ENCODE results near the gene EFS.

DNA sequence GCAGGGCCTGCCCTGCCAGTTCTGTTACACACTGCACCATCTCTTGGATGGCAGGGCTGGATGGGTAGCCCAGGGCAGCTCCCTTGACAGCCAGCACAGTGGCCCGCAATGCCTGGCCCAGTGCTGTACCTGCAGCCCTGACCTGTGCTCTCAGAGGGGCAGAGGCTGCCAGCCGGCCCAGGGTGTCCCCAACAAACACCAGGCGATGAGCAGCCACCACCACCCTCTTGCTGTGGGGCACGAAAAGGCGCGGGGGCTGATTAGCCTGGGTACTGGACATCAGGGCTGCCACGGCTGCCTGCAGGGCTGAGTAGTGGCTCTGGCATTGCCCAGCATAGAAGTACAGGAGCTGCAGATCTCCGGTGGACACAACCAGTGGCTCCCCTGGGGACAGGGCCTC lies 7.7 kb downstream of the EFS start:
- no peak for TF ChIP-seq POLR2AphosphoS5 (IDR thresholded peaks at IDR 0.05)
- TF ChIP-seq POLR2A (IDR thresholded peaks at IDR 0.05), result no peak
- TF ChIP-seq CTCF (IDR thresholded peaks at IDR 0.05), result no peak
- no peak for TF ChIP-seq EP300 (IDR thresholded peaks at IDR 0.05)

Data from sigmoid colon (tissue), 4 donors.